GM13976 (cell line): ENCODE data around the gene PRDM5.

ENCODE experiments used
- DNase-seq: peaks from one replicate; pipeline ENCODE4 v3.0.0; 2012; ENCODE audit warnings: low spot score
- in situ Hi-C: fragments of 300-500 bp; cut with MboI; formaldehyde crosslinking; loops from one replicate; pipeline ENCODE4 v1.12.0; 2022; ENCODE audit warnings: low sequenced_read_pairs, mixed read lengths, inconsistent platforms; ENCODE audit not compliant: unreplicated experiment
- TF ChIP-seq, protein P1 (sequence below): IDR thresholded peaks from 2 replicates; pipeline ENCODE4 v1.5.1; 2012; ENCODE audit warnings: borderline replicate concordance, mild to moderate bottlenecking; ENCODE audit not compliant: insufficient read depth; ENCODE audit errors: extremely low read depth, missing control alignments, control extremely low read depth

PRDM5 gene

DNA sequence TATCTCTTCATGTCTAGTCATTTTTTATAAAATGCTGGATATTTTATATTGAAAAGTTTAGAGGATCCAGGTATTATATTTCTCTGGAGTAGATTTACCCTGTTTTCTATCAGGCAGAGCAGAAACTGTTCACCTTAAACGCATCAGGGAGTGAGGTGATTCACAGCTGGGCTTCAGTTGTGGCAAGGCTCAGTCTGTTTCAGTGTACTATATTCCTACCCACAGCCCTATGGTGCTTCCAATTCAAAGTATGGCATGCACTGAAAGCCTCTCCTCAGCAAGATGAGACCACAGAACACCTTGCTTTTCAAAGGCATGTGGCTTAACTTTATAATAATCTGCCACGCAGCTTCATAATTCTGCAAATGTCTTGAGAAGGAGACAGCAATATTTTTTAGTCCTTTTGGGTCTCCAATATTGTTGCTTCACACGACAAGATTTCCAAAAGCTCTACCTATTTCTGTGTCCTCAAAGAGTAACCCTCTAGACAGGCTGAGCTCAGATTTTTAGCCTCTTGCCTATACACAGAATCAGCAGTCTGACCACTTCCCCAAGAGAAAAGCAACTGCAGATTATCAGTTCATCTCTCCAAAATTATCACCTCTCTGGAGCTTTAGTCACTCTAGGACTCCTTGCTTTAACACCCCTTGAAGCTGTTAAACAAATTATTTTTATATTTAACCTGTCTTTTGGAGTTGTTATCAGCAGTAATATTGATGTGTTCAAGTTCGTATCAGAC, 24.4 kb downstream of the PRDM5 start:
- TF ChIP-seq, protein P1, sequence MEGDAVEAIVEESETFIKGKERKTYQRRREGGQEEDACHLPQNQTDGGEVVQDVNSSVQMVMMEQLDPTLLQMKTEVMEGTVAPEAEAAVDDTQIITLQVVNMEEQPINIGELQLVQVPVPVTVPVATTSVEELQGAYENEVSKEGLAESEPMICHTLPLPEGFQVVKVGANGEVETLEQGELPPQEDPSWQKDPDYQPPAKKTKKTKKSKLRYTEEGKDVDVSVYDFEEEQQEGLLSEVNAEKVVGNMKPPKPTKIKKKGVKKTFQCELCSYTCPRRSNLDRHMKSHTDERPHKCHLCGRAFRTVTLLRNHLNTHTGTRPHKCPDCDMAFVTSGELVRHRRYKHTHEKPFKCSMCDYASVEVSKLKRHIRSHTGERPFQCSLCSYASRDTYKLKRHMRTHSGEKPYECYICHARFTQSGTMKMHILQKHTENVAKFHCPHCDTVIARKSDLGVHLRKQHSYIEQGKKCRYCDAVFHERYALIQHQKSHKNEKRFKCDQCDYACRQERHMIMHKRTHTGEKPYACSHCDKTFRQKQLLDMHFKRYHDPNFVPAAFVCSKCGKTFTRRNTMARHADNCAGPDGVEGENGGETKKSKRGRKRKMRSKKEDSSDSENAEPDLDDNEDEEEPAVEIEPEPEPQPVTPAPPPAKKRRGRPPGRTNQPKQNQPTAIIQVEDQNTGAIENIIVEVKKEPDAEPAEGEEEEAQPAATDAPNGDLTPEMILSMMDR = no peak
- no peak for DNase-seq
- in situ Hi-C loops = no loop called here

DNA sequence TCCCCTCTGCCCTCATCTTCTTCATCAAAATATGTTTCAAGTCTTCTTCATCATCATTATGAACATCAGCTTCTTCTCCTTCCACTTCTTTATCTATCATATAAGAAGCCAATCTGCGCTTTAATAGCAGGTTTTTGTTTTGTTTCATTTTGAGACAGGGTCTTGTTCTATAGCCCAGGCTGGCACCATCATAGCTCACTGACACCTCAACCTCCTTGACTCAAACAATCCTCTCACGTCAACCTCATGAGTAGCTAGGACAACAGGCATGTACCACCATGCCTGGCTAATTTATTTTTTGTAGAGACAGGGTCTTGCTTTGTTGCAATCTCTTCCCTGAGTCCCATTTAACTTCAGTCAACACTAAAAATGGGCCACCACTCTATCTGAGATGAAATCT, 27.0 kb downstream of the PRDM5 start:
- DNase-seq = no peak
- in situ Hi-C loops = no loop called here
- TF ChIP-seq, protein P1 = no peak

DNA sequence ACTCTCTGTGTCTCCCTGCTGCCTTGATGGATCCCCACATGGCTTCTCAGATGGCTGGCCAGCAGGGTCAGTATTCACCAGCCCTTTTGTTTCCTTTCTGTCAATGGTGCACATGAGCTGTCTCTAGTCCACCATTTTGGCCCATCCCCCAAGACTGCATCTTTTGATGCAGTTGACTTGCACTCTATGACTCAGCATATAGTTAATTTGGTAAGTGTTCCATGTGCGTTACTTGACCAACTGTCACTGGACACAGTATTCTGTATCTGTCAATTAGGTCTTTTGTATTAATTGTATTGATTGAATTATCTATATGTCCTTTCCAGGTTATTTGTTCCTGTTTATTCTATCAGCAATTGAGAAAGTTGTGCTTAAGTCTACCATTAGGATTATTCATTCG, 29.2 kb downstream of the PRDM5 start:
- in situ Hi-C loops = no loop called here
- DNase-seq = no peak
- TF ChIP-seq, protein P1 = no peak

DNA sequence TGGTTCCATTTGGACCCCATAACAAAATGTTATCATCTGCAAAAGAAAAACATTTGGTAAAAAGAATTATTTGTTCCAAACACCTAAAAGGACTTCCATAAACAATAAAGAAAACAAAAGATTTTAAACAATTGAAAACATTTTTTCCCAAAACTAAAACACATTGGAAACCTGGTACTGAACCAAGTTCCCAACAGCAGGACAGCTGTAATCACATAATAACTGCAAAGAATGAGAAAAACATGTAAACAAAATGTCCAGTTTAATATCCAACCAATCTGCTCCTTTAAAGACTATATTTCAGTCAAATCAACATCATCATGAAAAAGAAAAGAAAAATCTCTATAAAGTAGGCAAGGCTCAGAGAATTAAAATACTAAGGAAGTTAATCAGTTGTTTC, 36.3 kb downstream of the PRDM5 start:
- TF ChIP-seq, protein P1 = no peak
- in situ Hi-C loops = no loop called here
- DNase-seq = no peak

DNA sequence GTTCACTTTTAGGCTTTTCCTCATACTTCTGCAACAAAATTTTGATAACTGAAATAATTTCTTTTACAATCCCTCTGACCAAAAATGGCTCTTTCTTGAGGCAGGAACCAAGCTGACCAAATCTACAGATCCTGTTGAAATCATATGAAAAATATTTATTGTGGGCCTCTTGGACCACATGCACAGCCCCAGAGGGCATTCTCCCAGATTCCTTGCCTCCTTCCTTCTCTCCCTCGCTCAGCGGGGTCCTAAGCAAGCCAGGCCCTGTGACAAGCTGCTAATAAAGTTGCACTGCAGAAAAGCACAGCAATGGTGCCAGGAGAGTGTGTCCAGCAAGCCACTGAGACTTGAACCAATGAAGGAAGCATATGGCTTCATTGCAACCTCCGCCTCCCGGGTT, 40.7 kb downstream of the PRDM5 start:
- in situ Hi-C loops = no loop called here
- DNase-seq = no peak
- TF ChIP-seq, protein P1 = no peak

DNA sequence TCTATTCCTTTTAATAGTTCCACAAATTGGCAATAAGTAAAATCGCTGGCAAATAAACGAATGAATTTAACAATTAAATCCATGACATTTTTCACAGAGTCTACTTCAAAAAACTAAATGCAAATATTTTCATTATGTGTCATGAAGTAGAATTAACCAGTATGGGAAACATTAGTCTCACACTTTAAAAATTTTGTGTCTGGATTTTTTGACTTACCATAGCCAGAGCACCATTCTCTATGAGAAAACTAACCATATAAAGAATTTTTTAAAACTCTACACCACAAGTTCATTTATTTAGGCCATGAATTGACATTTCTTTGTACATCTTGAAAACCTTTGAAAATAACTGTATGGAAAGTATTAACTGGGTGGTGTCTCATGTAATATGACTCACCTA, 41.2 kb downstream of the PRDM5 start:
- in situ Hi-C loops = no loop called here
- no peak for DNase-seq
- TF ChIP-seq, protein P1 = no peak
